GM21367 (cell line): ENCODE data around the gene SHANK3.

ENCODE experiments used
- ATAC-seq: cut with Tn5 transposase; IDR thresholded peaks from one replicate; pipeline ENCODE4 v1.9.1; 2021; ENCODE audit not compliant: unreplicated experiment

SHANK3 gene

DNA sequence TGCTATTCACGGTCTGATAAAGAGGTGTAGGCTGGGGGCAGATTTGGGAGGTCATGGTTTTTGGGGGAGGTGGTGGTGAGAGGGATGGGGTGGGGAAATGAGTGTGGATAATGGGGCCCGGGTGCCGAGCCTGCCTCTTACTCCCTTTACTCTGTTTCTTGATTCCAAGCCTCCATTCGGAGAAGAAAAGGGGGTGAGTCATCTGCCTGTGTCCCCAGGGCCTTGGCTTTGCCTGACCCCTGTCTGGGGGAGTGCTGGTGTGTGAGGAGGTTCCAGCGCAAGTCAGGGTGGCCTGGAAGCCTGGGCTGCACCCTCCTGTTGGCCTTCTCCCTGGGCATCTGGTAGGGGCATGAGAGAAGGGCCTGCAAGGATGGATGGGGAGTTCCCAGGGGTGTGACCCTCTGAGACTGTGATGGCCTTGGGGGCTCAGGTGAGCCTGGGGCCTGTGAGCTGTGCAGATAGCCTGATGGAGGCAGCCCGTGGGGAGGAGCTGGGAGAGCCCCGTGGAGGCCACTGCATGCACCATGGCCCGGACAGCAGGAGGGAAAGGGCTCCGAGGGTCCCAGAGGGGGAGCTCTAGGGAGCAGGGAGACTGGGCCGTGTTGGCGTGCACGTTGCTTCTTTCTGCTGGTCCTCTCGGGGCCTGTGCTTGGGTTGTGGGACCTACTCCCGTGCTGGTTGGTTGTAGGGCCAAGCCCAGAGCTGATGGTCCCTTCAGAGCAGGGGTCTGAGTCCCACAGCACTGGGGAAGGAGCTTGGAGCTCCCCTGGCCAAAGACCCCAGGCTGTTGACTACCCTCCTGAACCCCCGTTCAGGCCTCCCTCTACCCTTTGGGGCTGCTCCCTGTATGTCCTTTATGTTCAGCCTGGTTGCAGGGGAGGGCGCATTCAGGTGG lies 39.1 kb downstream of the SHANK3 start:
- ATAC-seq = no peak

DNA sequence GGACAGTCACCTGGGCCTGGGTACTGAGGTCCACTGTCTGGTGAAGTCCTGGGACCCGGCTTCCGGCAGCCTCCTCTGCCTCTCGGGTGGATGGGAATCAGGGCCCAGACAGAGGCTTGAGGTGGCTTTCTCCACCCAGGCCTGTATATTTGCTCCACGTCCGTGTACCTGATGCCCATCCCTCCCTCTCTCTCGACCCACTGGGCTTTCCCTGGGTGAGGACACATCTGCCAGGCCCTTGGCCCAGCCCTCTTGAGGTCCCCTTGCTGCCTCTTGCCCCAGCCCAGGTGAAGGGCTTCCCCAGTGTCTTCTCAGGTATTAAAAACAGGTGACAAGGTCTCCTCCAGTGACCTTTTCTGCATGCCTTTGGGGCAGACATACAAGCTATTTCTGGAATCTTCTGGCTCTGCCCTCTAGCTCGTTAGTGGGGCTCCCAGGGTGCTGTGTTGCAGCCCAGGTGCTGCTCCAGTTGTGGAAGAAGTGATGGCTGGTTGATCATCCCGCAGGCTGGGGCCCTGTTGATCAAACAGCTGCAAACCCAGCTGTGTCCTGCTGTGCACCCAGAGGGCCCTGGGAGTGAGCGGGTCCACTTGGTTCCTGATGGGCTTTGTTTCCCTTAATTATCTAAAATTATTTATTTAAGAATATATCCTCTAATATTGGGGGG lies 39.9 kb downstream of the SHANK3 start:
- no peak for ATAC-seq

GRCh38 chr22:50713008-50713385 lies 40.4 kb downstream of the SHANK3 start:
- no peak for ATAC-seq

GRCh38 chr22:50713571-50714056 lies 41.0 kb downstream of the SHANK3 start:
- no peak for ATAC-seq

GRCh38 chr22:50714150-50714549 lies 41.5 kb downstream of the SHANK3 start:
- no peak for ATAC-seq

DNA sequence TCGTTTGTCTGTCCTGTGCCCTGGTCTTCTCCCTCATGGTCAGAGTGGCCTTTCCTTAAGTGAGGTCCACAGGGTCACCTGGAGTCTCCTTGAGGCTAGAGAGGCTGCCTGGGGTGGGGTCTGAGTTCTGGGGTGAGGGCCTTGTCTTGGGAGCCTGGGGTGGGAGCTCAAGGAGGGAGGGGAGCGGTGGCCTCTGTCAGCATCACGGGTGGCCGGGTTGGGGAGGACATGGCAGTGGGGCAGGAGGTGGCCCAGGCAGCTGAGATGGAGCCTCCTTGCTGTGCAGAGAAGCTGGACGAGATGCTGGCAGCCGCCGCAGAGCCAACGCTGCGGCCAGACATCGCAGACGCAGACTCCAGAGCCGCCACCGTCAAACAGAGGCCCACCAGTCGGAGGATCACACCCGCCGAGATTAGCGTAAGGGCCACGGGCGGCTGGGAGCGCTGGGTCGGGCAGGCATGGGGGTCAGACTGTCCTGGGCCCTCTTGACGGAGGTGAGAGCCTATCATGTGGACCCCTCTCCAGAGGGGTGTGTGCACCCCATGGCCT lies 42.1 kb downstream of the SHANK3 start:
- no peak for ATAC-seq

GRCh38 chr22:50715250-50715649 lies 42.6 kb downstream of the SHANK3 start:
- no peak for ATAC-seq

- no peak for ATAC-seq
Measured at GRCh38 chr22:50715776-50716175, 43.2 kb downstream of the SHANK3 start.

DNA sequence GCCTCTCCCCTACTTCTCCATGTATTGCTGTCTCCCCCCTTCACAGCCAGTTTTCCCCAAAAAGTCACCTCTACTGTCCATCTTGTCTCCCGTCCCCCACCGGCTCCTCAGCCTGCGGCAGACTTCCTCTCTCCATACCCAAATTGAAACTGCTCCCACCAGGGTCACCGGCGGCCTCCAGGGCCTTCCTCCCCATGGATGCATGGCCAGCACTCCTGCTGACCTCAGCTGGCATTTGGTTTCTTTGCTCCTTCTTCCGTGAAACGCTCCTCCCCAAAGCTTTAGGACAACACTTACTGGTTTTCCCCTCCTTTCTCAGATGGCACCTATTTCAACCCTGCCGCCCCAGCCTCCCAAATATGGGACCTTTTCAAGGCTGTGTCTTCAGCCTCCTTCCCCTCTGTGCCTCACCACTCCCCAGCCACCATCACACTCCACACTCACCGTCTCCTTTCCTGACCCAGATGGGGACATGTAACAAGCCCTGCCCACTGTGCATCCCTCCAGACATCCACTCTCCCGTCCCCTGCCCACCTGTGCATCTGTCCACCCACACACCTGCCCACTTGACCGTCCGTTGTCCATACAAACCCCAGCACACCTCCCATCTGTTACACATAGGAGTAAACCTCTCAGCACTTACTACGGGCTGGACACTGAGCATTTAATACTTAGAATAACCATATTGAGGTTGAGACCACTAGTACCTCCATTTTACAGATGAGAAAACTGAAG lies 43.8 kb downstream of the SHANK3 start:
- ATAC-seq = no peak

DNA sequence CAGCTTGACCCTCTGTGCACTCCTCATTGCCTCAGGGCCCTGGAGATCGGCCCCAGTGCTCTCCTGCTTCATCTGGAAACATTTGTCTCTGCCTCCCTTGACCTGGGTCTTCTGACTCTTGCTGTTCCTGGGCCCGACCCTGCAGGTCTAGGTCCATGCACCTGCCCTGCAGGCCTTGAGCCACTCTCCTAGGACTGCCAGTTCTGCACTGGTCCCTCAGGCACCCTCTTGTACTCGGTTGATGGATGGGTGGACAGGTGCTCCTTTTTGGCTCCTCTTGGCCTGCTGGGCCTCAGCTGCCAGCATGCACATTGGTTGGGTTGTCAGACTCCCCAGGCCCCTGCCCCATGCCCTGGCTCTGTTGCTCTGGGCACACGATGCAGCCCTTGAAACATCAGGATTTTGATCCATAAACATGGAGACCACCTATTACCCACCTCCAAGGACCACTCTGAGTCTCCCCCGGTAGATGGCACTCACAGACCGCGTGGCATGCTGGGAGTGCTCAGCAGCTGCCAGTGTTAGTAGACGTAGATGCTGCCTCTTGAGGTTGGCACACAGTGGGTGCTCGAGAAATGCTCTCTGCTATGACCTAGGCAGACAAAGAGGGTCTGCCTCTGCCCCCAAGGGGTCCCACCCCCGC lies 45.2 kb downstream of the SHANK3 start:
- ATAC-seq = no peak

- no peak for ATAC-seq
Measured at GRCh38 chr22:50718352-50718709, 45.7 kb downstream of the SHANK3 start.

GRCh38 chr22:50719814-50720300 lies 47.2 kb downstream of the SHANK3 start:
- ATAC-seq = no peak

- no peak for ATAC-seq
Measured at GRCh38 chr22:50720301-50721256, 48.0 kb downstream of the SHANK3 start.

DNA sequence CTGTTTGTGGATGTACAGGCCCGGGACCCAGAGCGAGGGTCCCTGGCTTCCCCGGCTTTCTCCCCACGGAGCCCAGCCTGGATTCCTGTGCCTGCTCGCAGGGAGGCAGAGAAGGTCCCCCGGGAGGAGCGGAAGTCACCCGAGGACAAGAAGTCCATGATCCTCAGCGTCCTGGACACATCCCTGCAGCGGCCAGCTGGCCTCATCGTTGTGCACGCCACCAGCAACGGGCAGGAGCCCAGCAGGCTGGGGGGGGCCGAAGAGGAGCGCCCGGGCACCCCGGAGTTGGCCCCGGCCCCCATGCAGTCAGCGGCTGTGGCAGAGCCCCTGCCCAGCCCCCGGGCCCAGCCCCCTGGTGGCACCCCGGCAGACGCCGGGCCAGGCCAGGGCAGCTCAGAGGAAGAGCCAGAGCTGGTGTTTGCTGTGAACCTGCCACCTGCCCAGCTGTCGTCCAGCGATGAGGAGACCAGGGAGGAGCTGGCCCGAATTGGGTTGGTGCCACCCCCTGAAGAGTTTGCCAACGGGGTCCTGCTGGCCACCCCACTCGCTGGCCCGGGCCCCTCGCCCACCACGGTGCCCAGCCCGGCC lies 48.7 kb downstream of the SHANK3 start:
- ATAC-seq = no peak

DNA sequence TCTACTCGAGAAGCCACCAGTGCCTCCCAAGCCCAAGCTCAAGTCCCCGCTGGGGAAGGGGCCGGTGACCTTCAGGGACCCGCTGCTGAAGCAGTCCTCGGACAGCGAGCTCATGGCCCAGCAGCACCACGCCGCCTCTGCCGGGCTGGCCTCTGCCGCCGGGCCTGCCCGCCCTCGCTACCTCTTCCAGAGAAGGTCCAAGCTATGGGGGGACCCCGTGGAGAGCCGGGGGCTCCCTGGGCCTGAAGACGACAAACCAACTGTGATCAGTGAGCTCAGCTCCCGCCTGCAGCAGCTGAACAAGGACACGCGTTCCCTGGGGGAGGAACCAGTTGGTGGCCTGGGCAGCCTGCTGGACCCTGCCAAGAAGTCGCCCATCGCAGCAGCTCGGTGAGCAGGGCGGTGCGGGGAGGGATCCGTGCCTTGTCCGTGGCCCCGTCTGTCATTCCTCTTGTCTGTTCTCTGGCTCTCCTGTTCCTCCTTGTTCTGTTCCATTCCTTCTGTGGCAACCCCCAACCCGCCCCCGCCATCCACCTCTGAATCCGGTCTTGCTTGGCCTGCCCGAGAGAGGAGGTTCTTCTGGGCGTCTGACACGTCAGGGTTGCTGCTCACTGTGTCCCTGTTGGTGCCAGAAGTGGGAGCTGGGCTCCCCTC lies 49.6 kb downstream of the SHANK3 start:
- no peak for ATAC-seq
